Measurements from ENCODE around the gene C10orf120. TPM values are rescaled to one million over a fixed set of nuclear protein-coding genes. Genes with fewer than 3 reads are reported as not detected.

Gene C10orf120
- total and polyA plus RNA-seq, 10 donors = not detected

- 62 to 81% (median 79%) methylated on average over 6 of the region's 6 CpGs for WGBS, 5 donors
- Histone ChIP-seq H3K27me3 (replicated peaks in 1 of 7) (peaks cover 0 to 9% (median 0%) of the 10 kb centered on the region in 7 donors), H3K27ac (no peak overlapping the region), H3K36me3 (no peaks in the 10 kb centered on the region), H3K9me3 (no peaks in the 10 kb centered on the region), H3K4me1 (no peaks in the 10 kb centered on the region), H3K4me3 (no peak overlapping the region)
- TF ChIP-seq POLR2A (IDR thresholded peaks at IDR 0.05) (no peak), CTCF (IDR thresholded peaks at IDR 0.05 in 8 of 11, conservative IDR thresholded peaks at IDR 0.05 in 3 of 11) (no peak), POLR2AphosphoS5 (IDR thresholded peaks at IDR 0.05) (no peak)
- DNase-seq = peak; percentile 59
- intact Hi-C loops (cut with DNase I; ENCODE audit: low total_unique reads) = no loop called here
Observed at GRCh38 chr10:122660696-122661095, 39.0 kb downstream of the C10orf120 start.

- intact Hi-C loops (cut with DNase I; ENCODE audit: low total_unique reads) = no loop called here
- no peak for TF ChIP-seq CTCF (IDR thresholded peaks at IDR 0.05 in 8 of 11, conservative IDR thresholded peaks at IDR 0.05 in 3 of 11)
- no peak for TF ChIP-seq POLR2AphosphoS5 (IDR thresholded peaks at IDR 0.05)
- TF ChIP-seq POLR2A (IDR thresholded peaks at IDR 0.05) = no peak
Observed at GRCh38 chr10:122659651-122660050, 40.0 kb downstream of the C10orf120 start.

GRCh38 chr10:122659126-122659525, 40.5 kb downstream of the C10orf120 start:
- WGBS, 5 donors = 72 to 86% (median 77%) methylated on average over 6 of the region's 6 CpGs
- Histone ChIP-seq H3K9me3 (no peaks in the 10 kb centered on the region), H3K4me3 (no peak overlapping the region), H3K4me1 (no peaks in the 10 kb centered on the region), H3K27ac (no peak overlapping the region), H3K27me3 (replicated peaks in 1 of 7) (peaks cover 0 to 8% (median 0%) of the 10 kb centered on the region in 7 donors), H3K36me3 (no peaks in the 10 kb centered on the region)
- peak; percentile 31 for DNase-seq
- intact Hi-C loops (cut with DNase I; ENCODE audit: low total_unique reads) = no loop called here
- TF ChIP-seq POLR2A (IDR thresholded peaks at IDR 0.05) = no peak
- TF ChIP-seq CTCF (IDR thresholded peaks at IDR 0.05 in 8 of 11, conservative IDR thresholded peaks at IDR 0.05 in 3 of 11) = no peak
- no peak for TF ChIP-seq POLR2AphosphoS5 (IDR thresholded peaks at IDR 0.05)

More at GRCh38 chr10:122659651-122660050, 40.0 kb downstream of the C10orf120 start:
- DNase-seq = peak; percentile 50
- H3K9me3 ChIP-seq = no peaks in the 10 kb centered on the region
- H3K4me1 ChIP-seq = no peaks in the 10 kb centered on the region
- H3K27ac ChIP-seq = no peak overlapping the region
- peaks cover 0 to 13% (median 0%) of the 10 kb centered on the region in 7 donors for H3K27me3 ChIP-seq (replicated peaks in 1 of 7)
- WGBS, 5 donors = 79 to 85% (median 81%) methylated on average over 7 of the region's 7 CpGs
- H3K4me3 ChIP-seq = no peak overlapping the region
- no peaks in the 10 kb centered on the region for H3K36me3 ChIP-seq

GRCh38 chr10:122658356-122659049, 41.1 kb downstream of the C10orf120 start:
- intact Hi-C loops (cut with DNase I; ENCODE audit: low total_unique reads) = no loop called here
- WGBS, 5 donors = 85 to 93% (median 87%) methylated on average over 8 of the region's 8 CpGs
- Histone ChIP-seq H3K4me1 (no peaks in the 10 kb centered on the region), H3K27ac (no peak overlapping the region), H3K4me3 (no peak overlapping the region), H3K9me3 (no peaks in the 10 kb centered on the region), H3K36me3 (no peaks in the 10 kb centered on the region), H3K27me3 (replicated peaks in 1 of 7) (peaks cover 0 to 7% (median 0%) of the 10 kb centered on the region in 7 donors)
- DNase-seq = peak; percentile 47
- no peak for TF ChIP-seq CTCF (IDR thresholded peaks at IDR 0.05 in 8 of 11, conservative IDR thresholded peaks at IDR 0.05 in 3 of 11)
- TF ChIP-seq POLR2AphosphoS5 (IDR thresholded peaks at IDR 0.05) = no peak
- TF ChIP-seq POLR2A (IDR thresholded peaks at IDR 0.05) = no peak
